NCI-H128 (cell line): Measurements from ENCODE around the gene HCRTR1.

ENCODE experiments used
- DNase-seq: peaks from one replicate; lab custom pipeline; 2025; ENCODE audit not compliant: unreplicated experiment; lab: John Stamatoyannopoulos, UW

The HCRTR1 gene

DNA sequence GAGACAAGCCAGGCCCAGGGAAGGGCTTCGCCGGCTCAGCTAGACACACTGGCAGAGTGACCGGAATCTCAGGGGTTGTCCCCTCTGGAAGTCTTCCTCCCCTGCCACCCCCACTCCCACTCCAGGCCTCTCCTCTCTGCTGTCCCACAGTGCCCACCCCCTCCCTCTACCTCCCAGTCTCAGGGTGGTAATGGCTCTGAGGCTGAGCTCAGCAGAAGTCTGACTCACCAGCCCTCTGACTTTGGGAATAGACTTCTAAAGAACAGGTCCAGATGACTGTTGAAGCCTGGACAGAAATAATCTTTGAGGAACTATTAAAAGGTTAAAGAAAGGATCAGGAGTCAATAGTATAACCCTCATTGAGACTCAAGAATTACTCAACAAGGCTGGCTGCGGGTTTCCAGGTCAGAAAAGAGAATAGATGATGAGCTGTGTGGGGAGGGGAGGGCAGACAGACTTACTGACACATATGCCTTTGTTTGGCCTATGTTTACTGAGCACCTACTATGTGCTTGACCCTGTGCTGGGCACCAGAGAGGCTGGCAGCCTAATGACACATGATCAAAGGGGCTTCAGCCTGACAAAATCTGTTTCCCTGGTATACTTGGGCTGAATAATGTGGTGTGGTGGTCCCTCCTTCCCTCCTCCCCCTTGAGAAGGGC lies 8.2 kb downstream of the HCRTR1 start:
- DNase-seq, result no peak

DNA sequence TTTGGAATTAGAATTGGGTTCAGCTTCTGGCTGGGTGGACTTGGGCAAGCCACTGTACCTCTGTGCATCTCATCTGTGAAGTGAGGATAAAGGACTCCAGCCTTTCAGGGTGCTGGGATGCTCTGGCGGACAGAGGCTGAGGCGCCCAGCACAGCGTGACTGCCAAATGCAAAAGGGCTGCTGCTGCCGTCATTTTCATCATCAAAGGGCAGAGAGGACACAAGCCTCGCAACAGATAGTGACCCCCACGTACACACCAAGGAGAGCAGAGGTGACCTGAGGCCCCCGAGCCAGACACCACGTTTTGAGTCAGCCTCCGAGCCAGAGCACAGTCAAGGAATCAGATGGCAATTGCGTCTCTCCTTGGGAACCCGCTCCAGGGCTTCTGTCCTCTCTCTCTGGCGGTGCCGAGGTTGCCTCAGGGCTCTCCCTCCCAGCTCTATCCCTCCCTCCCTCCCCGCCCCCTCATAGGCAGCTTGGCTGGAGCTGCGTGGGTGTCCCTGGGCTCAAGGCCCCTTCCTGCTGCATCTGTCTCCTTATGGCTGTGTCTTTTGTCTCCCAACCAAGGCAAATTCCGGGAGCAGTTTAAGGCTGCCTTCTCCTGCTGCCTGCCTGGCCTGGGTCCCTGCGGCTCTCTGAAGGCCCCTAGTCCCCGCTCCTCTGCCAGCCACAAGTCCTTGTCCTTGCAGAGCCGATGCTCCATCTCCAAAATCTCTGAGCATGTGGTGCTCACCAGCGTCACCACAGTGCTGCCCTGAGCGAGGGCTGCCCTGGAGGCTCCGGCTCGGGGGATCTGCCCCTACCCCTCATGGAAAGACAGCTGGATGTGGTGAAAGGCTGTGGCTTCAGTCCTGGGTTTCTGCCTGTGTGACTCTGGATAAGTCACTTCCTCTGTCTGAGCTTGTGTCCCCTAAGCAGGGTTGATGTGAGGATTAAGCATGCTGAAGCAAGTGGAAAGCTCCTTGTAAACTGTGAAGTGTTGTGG lies 9.0 kb downstream of the HCRTR1 start:
- DNase-seq, result no peak

DNA sequence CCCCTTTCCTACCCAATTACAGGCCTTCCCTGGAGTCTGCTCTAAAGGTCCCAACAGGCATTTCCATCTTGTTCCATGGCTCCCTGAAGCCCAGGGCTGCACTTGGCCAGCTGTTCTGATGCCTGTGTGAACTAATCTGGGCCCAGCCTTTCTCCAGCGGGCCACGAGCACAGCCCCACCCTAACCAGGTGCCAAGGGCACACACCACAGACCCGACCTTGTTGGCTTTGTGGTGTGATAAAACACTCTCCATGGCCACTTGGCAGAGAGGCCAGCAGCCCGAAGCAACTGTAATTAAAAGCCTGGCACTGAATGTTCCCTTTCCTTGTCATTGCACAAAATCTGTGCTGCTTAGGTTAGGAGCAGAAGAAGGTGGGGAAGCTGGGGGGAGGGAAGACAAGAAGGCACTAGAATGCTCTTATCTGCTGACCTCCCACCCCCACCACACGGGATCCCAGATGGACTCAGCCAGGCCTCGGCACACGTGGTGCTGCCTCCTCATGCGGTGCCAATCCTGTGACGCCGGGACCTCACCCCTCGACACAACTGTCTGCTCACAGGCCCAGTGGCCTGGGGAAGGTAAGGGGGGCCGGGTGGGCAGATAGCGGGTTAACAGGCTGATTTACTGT lies 9.9 kb downstream of the HCRTR1 start:
- no peak for DNase-seq

DNA sequence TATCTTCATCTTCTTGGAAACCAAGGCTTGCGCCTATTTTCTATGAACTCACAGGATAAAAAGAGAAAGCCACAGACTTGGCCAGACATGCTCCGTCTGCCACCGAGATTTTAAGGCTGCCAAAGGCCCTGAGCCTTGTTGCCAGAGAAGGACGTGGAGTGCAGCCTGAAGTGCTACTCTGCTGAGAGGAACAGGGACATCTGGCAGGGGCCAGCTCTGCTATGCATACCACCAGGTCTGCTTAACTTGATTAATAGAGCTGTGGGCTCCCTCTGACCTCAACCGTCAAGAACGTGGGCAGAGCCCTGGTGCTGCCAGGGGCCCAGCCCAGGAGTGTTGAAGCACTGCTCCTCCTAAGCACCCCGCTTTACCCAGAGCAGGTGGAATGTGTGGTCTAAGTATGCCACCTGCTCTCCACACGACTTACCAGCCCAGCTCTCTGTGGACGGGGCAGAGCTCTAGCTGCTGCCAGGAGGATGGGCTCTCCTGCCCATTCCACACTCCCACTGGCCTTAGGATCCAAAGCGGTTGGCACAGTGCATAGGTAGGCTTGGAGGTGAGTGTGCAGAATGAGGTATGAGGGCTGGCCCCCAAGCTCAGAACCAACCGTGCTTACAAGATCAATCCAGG lies 10.6 kb downstream of the HCRTR1 start:
- no peak for DNase-seq

DNA sequence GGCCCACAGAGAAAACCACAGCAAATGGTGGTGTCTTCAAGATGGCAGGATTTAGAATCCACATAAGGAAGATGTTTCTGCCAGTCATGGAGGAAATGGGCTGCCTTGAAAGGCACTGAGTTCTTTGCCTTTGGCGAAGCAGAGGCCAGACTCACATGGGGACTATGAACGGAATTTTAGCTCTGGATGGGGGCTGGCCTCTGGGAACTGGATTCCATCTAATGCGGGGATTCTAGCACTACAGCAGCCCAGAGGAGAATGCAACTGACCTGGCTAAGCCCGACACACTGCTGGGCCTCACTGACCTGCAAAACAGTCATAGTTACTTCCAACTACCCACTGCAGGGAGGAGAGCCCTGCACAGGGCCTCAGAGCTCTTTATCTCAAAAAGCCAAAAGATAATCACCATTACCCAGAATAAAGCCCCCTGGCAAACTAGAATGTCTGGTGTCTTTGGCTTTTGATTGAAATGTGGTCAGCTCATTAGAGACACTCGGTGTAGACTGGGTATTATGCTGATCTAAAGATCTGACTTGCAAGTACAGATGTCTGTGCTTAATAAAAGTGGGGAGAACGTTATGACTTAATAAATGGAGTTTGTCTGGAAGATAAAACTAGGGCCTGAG lies 11.6 kb downstream of the HCRTR1 start:
- no peak for DNase-seq

DNA sequence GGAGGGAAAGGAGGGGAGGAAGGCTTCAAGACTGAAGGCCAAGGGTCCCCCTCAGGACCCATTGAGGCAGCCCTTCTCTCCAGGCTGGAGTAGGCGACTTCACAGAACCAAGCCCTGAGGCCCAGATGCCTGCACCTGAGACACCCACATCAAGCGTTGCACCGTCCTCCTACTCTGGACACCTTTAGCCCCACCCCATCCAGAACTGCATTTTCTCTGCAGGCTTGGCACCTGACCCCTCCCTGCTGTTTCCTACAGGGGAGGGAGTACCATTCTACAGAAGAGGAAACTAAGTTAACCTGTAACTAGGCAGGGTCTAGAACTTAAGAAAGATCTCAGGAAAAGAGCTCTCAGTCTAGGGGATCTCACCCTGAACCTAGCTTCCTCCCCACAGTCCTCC lies 15.2 kb downstream of the HCRTR1 start:
- no peak for DNase-seq

DNA sequence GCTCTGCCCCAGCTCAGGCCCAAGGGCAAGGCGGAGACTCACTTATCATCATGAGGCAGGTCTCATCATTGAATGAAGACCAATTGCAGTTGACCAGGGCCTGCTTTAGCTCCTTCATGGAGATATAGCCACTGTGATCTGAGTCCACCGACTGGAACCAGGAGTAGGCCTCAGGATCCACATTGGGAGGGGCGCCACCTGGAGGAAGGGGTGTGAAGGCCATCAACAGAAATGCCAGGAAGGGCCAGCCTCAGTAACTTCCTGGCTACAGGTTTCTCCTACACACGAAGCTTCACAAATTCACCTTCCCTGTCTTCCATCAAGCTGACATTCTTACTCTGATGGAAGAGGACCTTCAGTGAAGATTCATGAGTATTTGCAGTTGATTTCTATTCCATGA lies 15.6 kb downstream of the HCRTR1 start:
- DNase-seq, result no peak

DNA sequence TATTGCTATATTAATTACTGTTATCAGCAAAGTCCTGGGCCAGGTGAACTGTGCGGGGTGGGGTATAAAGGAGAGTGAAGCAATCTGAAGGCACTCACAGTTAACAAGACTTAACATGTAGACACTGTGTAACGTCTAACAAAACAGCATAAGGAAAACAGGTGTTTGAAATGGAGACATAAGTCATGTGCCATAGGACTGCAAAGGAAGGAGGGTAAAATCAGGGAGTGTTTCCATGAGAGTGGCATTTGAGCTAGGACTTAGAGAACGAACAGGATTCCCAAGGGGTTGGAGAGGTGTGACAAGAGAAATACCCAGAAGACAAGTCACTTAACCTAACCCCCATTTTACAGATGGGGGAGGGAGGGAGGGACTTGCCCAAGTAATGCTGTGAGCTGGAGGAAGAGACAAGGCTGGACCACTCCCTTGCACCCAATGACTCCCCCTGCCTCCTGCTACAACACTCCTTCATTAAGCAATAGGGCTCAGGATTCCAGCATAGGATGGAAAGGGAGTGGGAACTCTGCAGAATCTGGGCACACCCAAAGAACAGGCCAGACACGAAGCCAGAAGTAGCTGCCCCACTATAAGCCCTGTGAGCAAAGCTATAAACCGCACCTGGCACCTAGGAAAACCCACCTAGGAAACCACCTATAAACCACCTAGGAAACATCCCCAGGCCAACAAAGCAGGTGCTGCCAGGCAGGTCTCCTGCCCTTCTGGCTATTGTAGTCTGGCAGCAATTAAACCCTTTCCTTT lies 20.6 kb downstream of the HCRTR1 start:
- no peak for DNase-seq

DNA sequence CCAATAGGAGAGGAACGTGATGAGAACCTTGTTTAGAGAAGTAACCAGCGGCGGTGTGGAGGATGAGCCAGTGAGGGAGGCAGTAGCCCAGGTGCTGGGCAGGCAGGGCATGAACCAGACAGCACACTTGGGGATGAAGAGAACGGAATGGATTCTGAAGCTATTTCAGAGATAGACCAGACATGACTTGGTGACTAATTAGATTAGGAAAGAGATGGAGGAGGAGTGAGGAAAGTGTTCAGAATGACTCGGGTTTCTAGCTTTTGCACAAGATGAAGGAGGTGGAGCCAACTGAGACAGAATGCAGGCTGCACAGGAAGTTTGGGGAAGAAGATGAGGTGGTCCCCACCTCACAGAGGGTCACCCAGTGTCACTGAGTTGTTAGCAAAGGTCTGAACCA lies 22.1 kb downstream of the HCRTR1 start:
- DNase-seq, result no peak

DNA sequence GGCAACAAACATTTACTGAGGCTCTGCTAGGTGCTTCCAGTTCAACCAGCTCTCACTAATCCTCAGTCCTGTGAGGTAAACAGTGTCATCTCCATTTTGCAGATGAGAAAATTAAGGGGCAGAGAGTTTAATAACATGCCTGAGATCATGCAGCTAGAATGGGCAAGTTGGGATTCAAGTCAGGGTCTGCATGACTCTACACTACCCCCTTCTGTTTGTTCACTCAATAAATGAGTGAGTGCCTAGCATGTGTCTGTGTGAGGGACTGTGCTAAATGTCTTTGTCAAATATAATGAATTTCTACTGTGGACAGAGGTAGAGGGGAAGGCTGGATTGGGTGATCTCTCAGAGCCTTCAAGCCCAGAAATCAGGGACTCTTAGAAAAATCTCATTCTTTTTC lies 22.7 kb downstream of the HCRTR1 start:
- DNase-seq, result no peak

DNA sequence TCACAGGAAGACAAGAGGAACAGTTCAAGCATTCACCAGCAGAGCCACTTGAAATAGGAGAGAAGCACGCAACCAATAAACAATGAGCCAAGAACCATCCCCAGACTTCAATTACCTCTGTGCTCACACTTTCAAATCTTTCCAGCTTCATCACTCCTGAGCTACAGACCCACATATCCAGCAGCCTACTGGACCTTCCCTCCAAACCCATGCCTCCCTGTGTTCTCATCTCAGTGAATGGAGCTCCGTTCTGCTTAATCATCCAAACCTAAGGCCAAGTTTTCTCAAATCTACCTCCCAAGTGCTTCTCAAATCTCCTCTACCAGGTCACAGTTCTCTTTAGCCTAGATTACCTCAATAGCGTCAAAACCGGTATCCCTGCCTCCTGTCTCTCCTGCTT lies 23.5 kb downstream of the HCRTR1 start:
- no peak for DNase-seq

DNA sequence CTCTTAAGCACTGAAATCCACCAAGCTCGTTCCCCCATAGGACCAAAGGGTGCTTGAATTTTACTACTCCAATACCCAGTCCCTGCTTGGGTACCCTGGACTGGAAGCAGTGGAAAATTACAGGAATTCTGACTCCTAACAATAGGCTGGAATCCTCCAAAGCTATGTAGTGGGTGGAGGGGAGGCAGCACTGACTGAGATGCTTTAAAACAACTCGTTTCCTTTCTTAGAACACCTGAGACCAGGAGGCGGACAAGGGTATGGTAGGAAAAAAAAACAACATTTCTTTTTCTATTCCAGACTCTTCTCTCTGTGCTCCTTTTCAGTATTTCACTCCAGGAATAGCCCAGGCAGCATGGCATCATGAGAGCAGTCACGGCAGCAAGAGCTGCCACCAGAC lies 24.9 kb downstream of the HCRTR1 start:
- no peak for DNase-seq

DNA sequence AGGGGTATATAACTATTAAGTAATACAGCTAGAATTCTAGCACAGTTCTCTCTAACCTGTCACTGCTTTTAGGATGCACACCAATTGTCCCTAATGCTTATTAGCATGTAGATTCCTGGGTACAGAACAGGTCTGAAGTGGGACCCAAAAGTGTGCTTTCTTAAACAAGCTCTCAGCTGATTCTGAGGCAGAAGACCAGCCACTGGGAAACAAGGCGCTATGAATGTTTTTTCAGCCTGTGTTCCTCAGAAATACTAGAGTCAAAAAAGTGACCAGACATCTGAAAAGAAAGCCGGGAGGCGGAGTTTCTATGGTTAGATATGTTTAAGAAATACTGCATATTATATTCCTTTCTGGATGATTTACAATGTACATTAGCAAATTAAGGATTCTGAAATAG lies 25.4 kb downstream of the HCRTR1 start:
- no peak for DNase-seq

DNA sequence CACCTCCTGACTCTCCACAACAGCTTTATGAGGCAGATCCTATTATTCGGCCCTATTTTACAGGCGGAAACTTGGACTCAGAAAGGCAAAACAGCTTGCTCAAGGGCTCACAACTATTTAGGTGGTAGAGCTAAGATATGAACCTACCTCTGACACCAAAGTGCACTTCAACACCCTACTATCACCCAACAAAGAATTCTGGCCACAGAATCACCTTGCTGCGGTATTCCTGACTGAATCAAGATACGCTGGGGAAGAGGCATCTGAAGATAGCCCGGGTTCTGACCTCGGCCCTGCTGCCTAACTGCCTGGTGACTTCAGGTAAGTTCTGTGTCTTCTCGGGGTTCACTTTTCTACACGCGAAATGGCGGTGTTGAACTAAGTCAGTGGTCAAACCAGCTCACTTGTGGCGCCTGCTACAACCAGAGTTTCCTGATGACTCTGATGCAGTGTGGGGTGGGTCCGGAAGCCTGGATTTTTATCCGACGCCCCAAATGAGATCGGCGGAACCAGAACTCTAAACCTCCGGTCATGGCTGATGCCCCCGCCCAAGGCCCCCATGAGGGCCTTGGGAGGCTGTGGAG lies 26.6 kb downstream of the HCRTR1 start:
- DNase-seq, result no peak

DNA sequence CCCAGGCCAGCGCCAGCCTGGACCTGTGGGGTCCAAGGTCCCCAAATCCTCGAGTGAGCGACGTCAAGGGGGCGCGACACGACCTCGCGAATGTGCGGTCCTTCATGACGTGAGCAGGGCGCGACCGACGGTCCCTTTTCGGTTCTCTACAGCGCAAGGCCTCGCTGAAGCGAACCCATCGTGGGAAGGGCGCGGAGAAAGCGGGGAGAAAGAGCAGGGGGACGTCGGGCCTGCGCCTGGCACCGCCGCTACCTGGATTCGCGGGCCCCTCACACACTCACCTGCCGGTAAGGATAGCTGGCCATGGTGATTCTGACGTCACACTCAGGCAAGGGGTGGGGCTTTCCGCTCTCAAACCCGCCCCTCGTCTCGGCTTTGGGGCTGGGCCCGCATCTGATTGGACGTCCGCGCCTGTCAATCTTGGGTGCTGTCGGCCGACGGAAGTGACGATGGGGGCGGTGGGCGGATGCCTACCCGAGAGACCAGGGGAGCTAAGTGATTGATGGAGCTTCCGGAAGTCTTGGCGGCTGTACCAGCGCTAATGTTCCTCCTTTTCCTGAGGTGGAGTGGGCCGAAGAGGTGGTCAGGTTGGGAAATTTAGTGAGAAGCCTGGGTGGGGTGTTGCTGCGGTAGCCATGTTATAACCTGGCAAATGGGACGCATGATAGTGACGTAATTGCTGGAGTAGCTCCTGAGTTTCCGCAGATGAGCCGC lies 27.2 kb downstream of the HCRTR1 start, which contains the start of gene PEF1:
PEF1 (minus strand) TSS at position 317 of the 714 bp plus-strand sequence; CDS start at position 305, 12 bp downstream.
- DNase-seq, result peak; percentile 99

DNA sequence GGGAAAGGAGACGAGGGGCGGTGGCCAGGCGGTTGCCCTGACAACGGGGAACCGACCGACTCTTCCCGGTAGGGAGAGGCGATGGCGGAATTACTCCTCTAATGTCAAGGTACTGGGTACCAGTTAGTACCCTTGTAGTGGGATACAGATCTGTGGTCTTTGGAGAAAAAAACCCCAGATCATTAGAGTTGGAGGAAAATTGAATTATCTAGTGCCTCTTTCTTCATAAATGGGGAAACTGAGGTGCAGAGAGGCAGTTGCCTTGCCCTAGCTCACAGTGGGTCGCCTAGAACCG lies 27.7 kb downstream of the HCRTR1 start:
- no peak for DNase-seq

DNA sequence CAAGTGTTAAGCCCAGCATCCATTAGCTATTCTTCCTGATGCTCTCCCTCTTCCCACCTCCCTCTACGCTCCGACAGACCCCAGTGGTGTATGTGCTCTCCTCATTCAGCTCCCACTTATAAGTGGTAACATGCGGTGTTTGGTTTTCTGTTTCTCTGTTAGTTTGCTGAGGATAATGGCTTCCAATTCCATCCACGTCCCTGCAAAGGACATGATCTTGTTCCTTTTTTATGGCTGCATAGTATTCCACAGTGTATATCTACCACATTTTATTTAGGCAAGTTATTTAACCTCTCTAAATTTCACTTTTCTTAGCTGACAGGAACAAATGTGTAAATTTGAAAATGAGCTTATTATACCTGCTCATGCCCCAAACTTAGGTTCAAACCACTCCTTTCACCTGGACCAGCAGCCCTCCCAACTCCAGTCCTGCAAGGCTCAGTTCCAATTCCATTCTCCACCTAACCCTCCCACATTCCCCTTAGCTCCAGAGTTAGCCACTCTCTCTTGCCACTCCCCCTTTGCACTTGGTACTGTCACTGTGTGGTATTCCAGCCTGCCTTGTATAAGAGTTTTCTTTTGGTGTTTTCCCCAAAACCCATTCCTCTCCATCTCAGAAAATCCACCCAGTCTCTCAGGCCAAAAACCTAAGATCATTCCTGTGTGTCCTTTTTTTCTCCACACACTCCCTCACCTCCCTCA lies 28.9 kb downstream of the HCRTR1 start:
- no peak for DNase-seq

DNA sequence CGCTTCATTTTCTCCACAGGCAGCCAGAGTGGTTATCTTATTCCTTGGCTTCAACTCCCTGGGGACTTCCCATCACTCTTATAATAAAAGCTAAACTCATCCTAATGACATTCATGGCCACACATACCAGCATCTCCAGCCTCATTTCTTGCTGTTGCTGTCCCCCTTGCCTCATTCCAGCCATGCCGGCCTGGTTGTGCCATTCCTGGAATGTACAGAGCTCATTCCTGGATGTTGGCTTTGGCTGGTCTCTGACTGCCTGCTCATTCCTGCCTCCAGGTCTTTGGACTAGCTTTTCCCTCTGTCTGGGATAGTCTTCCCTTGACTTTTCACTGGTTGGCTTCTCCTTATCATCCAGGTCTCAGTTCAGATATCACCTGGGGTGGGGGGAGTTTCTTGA lies 29.6 kb downstream of the HCRTR1 start:
- no peak for DNase-seq

DNA sequence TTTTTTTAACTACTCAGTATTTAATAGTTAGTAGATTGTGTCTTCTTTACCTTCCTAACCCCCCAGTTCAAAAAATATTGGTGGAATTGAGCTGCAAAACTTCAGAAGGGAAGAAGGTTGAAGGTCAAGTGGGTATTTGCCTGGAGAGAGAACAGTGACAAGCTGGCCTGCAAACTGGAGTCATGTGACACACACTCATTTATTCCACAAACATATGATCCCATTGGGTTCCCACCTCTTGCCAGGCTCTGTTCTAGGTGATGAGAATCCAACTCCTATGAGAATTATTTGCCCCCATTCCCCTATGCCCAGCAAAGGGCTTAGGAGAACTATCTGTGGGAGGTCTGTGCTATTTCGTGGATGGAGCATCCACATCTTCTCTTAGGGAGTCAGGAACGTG lies 30.7 kb downstream of the HCRTR1 start:
- no peak for DNase-seq
